Hepatocyte (in vitro differentiated cells): ENCODE measurements around the gene TPPP.
"Not testable (repeated sequence)": the region's sequence is repeated elsewhere in the genome, so short reads cannot be mapped to it uniquely, and the experiment has no call there.

Experiments used
- CTCF ChIP-seq: fragments of 200-600 bp; sonication (generic); IDR thresholded peaks from 2 replicates; pipeline ENCODE4 v1.5.1; 2016; ENCODE audit warnings: antibody characterized with exemption, mild to moderate bottlenecking; ENCODE audit not compliant: poor library complexity
- EZH2 ChIP-seq: fragments of 200-600 bp; sonication (generic); IDR thresholded peaks from 2 replicates; pipeline ENCODE4 v1.6.1; 2016; ENCODE audit warnings: antibody characterized with exemption, mild to moderate bottlenecking, borderline replicate concordance
- EZH2phosphoT487 ChIP-seq: fragments of 200-600 bp; sonication (generic); IDR thresholded peaks from one replicate; pipeline ENCODE4 v1.6.1; 2018; ENCODE audit warnings: antibody characterized with exemption, mild to moderate bottlenecking, low read depth, moderate library complexity; ENCODE audit not compliant: unreplicated experiment, severe bottlenecking

DNA sequence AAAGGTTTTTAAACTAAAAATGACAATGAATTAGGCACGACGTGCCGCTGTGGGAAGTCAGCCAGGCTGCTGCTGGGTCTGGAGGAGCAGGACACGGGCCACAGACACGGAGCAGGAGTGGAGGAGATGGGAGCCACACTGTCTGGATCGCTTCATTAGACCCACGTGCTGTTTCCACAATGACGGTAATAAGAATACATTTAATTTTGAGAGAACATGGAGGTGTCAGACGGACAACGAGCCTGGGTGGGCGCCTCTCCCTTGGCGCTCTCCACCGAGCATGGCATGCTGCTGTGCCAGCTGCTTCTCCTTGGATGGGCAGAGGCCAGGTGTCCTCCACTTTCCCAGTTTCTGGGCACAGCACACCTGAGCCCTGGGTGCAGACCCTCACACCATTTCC lies 12.3 kb downstream of the TPPP start:
- not testable (repeated sequence) for TF ChIP-seq CTCF, EZH2, EZH2phosphoT487
